ENCODE results near the gene WFDC1.
"Not testable (repeated sequence)": the region's sequence is repeated elsewhere in the genome, so short reads cannot be mapped to it uniquely, and the experiment has no call there.

WFDC1 gene

DNA sequence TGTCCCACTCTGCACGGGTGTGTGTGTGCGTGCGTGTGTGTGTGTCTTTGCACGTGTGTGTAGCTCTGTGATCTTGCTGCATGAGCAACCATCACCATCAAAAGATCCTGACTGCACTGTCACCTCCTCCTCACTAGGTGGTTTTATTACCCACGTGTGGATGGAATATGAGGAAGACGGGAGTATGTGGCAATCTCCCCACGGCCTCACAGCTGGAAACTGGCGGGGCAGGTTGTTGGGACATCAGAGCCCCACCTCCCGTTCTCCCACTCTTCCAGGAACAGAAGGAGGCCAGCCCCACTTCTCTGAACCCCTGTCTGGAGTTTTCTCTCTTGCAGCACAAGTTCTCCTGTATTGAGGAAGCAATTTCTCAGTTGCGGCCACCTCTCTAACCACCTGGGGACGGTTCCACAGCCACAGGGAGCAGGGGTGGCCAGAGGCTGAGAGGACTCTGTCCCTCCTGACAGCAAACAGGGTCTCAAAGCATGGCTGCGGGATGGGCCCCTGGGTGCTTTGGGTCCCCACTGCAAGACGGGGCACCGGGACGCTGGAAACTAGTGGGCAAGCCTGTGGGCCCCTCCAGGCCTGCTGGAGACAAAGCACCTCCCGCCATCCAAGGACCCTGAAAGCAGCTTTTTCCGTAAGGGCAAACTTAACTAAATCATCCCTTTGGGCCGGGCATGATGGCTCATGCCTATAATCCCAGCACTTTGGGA is 45.8 kb downstream of the WFDC1 start:
- Histone ChIP-seq H3K27ac (ENCODE audit: low read depth, low read length) (no peak overlapping the region), H3K36me3 (ENCODE audit: control insufficient read depth, insufficient read depth, low read length) (no peaks in the 10 kb centered on the region), H3K4me3 (ENCODE audit: low read length) (no peak overlapping the region), H3K4me1 (ENCODE audit: control insufficient read depth, insufficient read depth, low read length) (no peaks in the 10 kb centered on the region), H3K9ac (ENCODE audit: low read length) (no peak overlapping the region), H3K27me3 (ENCODE audit: control insufficient read depth, insufficient read depth, low read length) (no peaks in the 10 kb centered on the region)

DNA sequence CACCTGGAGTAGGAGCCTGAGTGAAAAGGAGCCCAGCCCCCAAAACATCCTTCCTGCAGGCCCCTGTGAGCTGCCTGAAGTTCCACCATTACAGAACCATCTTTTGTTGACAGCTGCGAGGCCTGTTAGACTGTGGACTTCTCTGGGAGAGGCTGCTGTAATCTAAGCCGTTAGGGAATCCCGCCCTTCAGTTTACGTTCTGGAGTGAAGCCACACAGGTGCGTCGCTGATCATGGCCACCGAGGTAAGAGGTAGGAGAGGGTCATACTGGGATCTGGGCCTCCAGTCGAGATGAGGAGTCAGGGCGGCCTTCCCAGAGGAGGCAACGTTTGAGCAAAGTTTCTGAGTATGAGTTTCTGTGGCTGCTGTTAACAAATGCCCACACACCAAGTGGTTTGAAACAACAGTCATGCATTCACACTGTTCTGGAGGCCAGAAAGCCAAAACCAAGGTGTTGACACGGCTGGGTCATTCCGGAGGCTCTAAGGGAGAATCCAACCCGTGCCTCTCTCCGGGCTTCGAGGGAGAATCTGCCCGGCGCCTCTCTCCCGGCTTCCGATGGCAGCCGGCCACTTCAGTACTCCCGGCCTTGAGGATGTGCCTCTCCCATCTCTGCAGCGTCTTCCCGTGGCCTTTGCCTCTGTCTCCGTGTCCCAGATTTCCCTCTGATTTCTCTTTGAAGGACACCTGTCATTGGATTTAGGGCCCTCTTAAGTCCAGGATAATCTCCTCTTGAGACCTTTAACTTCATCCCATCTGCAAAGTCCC is 47.0 kb downstream of the WFDC1 start:
- Histone ChIP-seq H3K4me3 (ENCODE audit: low read length) (no peak overlapping the region), H3K27ac (ENCODE audit: low read depth, low read length) (no peak overlapping the region), H3K4me1 (ENCODE audit: control insufficient read depth, insufficient read depth, low read length) (no peaks in the 10 kb centered on the region), H3K27me3 (ENCODE audit: control insufficient read depth, insufficient read depth, low read length) (no peaks in the 10 kb centered on the region), H3K36me3 (ENCODE audit: control insufficient read depth, insufficient read depth, low read length) (no peaks in the 10 kb centered on the region), H3K9ac (ENCODE audit: low read length) (no peak overlapping the region)

DNA sequence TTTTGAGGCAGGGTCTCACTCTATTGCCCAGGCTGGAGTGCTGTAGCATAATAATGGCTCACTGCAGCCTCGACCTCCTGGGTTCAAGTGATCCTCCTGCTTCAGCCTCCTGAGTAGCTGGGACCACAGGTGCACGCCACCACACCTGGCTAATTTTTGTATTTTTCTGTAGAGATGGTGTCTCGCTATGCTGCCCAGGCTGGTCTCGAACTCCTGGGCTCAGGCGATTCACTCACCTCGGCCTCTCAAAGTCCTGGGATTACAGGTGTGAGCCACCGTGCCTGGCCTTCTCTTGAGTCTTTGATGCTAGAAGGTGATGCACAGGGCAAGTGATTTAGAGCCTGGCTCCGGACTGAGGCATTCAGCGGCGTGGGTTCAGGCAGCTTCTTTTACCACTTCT is 49.1 kb downstream of the WFDC1 start:
- not testable (repeated sequence) for H3K4me1 ChIP-seq (ENCODE audit: control insufficient read depth, insufficient read depth, low read length); H3K36me3 ChIP-seq (ENCODE audit: control insufficient read depth, insufficient read depth, low read length); H3K27ac ChIP-seq (ENCODE audit: low read depth, low read length); H3K9ac ChIP-seq (ENCODE audit: low read length); H3K27me3 ChIP-seq (ENCODE audit: control insufficient read depth, insufficient read depth, low read length); H3K4me3 ChIP-seq (ENCODE audit: low read length)

- no peaks in the 10 kb centered on the region for H3K27me3 ChIP-seq (ENCODE audit: control insufficient read depth, insufficient read depth, low read length)
- no peaks in the 10 kb centered on the region for H3K36me3 ChIP-seq (ENCODE audit: control insufficient read depth, insufficient read depth, low read length)
- H3K27ac ChIP-seq (ENCODE audit: low read depth, low read length) = no peak overlapping the region
- no peak overlapping the region for H3K4me3 ChIP-seq (ENCODE audit: low read length)
- H3K9ac ChIP-seq (ENCODE audit: low read length) = no peak overlapping the region
- H3K4me1 ChIP-seq (ENCODE audit: control insufficient read depth, insufficient read depth, low read length) = no peaks in the 10 kb centered on the region
Observed at GRCh38 chr16:84344781-84345180, 50.1 kb downstream of the WFDC1 start.

- Histone ChIP-seq H3K27me3 (ENCODE audit: control insufficient read depth, insufficient read depth, low read length) (no peaks in the 10 kb centered on the region), H3K27ac (ENCODE audit: low read depth, low read length) (no peak overlapping the region)
Observed at GRCh38 chr16:84347161-84347560, 52.5 kb downstream of the WFDC1 start.

DNA sequence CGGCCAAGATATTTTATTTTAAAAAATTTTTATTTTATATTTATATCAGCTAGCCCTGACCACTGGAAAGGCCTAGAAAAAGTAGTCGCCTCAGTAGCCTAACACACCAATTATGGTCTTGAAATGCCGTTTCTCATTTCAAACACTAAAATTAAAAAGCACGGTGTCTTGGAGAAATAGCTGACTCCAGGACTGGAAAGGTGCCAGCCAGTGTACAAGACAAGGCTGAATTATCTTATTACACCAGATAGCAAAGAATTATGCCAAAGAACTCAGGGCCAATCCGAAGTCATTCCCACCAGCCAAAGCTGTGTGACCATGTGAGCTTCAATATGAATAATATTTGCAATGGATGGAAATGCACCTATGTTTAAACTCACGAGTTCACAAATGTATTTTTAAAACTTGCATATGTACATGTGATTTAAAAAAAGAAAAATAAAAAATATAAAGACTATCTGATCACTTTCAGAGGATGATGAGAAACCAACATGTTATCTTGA is 53.8 kb downstream of the WFDC1 start:
- no peak overlapping the region for H3K4me3 ChIP-seq (ENCODE audit: low read length)
- no peak overlapping the region for H3K27ac ChIP-seq (ENCODE audit: low read depth, low read length)
- no peaks in the 10 kb centered on the region for H3K27me3 ChIP-seq (ENCODE audit: control insufficient read depth, insufficient read depth, low read length)
- no peaks in the 10 kb centered on the region for H3K4me1 ChIP-seq (ENCODE audit: control insufficient read depth, insufficient read depth, low read length)
- no peak overlapping the region for H3K9ac ChIP-seq (ENCODE audit: low read length)
- no peaks in the 10 kb centered on the region for H3K36me3 ChIP-seq (ENCODE audit: control insufficient read depth, insufficient read depth, low read length)

More at GRCh38 chr16:84347161-84347560, 52.5 kb downstream of the WFDC1 start:
- H3K4me3 ChIP-seq (ENCODE audit: low read length) = no peak overlapping the region
- no peaks in the 10 kb centered on the region for H3K4me1 ChIP-seq (ENCODE audit: control insufficient read depth, insufficient read depth, low read length)
- no peak overlapping the region for H3K9ac ChIP-seq (ENCODE audit: low read length)
- H3K36me3 ChIP-seq (ENCODE audit: control insufficient read depth, insufficient read depth, low read length) = no peaks in the 10 kb centered on the region

DNA sequence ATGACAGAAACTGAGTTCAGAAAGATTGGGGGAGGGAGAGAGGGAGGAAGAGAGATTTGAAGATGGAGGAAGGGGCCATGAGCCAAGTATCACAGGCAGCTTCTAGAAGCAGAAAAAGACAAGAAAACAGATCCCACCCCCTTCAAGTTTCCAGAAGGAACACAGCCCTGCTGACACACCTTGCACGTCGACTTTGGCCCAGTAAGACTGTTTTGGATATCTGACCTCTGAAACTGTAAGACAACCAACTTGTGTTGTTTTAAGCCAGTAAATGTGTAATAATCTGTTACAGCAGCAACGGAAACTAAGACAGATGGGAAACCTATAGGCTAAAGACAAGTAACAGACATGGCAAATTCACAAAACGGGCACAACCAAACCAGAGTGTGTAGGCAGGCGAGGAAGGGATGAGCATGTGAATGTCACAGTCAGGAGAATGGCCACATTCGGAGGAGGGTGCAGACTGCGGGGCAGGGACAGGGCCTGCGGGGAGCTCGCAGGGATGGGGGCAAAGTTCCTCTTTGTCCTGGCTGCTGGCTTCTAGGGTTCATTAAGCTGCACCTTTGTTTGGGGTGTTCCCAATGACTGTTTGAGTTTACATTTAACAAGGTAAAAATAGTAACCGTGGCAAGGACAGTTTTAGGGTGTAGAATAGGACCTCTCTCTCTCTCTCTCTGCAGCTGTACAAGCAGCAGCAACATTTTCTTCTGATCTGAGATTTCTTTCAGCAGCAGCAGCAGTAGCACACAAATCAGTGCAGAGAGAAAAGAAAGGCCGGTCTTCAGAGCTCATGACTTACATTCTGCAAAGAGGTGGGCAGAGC is 55.4 kb downstream of the WFDC1 start:
- Histone ChIP-seq H3K27ac (ENCODE audit: low read depth, low read length) (no peak overlapping the region), H3K4me3 (ENCODE audit: low read length) (no peak overlapping the region), H3K27me3 (ENCODE audit: control insufficient read depth, insufficient read depth, low read length) (no peaks in the 10 kb centered on the region), H3K9ac (ENCODE audit: low read length) (no peak overlapping the region), H3K4me1 (ENCODE audit: control insufficient read depth, insufficient read depth, low read length) (no peaks in the 10 kb centered on the region), H3K36me3 (ENCODE audit: control insufficient read depth, insufficient read depth, low read length) (no peaks in the 10 kb centered on the region)

- no peak overlapping the region for H3K27ac ChIP-seq (ENCODE audit: low read depth, low read length)
- H3K9ac ChIP-seq (ENCODE audit: low read length) = no peak overlapping the region
- no peaks in the 10 kb centered on the region for H3K4me1 ChIP-seq (ENCODE audit: control insufficient read depth, insufficient read depth, low read length)
- H3K4me3 ChIP-seq (ENCODE audit: low read length) = peak overlapping the region; percentile 27
- H3K36me3 ChIP-seq (ENCODE audit: control insufficient read depth, insufficient read depth, low read length) = no peaks in the 10 kb centered on the region
- no peaks in the 10 kb centered on the region for H3K27me3 ChIP-seq (ENCODE audit: control insufficient read depth, insufficient read depth, low read length)
Observed at GRCh38 chr16:84350685-84351400, 56.2 kb downstream of the WFDC1 start.

GRCh38 chr16:84351630-84352029 is 57.0 kb downstream of the WFDC1 start:
- Histone ChIP-seq H3K9ac (ENCODE audit: low read length) (no peak overlapping the region), H3K4me3 (ENCODE audit: low read length) (no peak overlapping the region), H3K36me3 (ENCODE audit: control insufficient read depth, insufficient read depth, low read length) (no peaks in the 10 kb centered on the region), H3K27me3 (ENCODE audit: control insufficient read depth, insufficient read depth, low read length) (no peaks in the 10 kb centered on the region), H3K27ac (ENCODE audit: low read depth, low read length) (no peak overlapping the region), H3K4me1 (ENCODE audit: control insufficient read depth, insufficient read depth, low read length) (no peaks in the 10 kb centered on the region)

GRCh38 chr16:84354306-84354705 is 59.6 kb downstream of the WFDC1 start:
- H3K27me3 ChIP-seq (ENCODE audit: control insufficient read depth, insufficient read depth, low read length) = no peaks in the 10 kb centered on the region
- no peak overlapping the region for H3K27ac ChIP-seq (ENCODE audit: low read depth, low read length)
- no peak overlapping the region for H3K4me3 ChIP-seq (ENCODE audit: low read length)
- no peaks in the 10 kb centered on the region for H3K36me3 ChIP-seq (ENCODE audit: control insufficient read depth, insufficient read depth, low read length)
- H3K9ac ChIP-seq (ENCODE audit: low read length) = no peak overlapping the region
- H3K4me1 ChIP-seq (ENCODE audit: control insufficient read depth, insufficient read depth, low read length) = no peaks in the 10 kb centered on the region

GRCh38 chr16:84355149-84355548 is 60.5 kb downstream of the WFDC1 start:
- H3K4me1 ChIP-seq (ENCODE audit: control insufficient read depth, insufficient read depth, low read length) = no peaks in the 10 kb centered on the region
- no peak overlapping the region for H3K9ac ChIP-seq (ENCODE audit: low read length)
- H3K27ac ChIP-seq (ENCODE audit: low read depth, low read length) = no peak overlapping the region
- H3K4me3 ChIP-seq (ENCODE audit: low read length) = no peak overlapping the region
- no peaks in the 10 kb centered on the region for H3K27me3 ChIP-seq (ENCODE audit: control insufficient read depth, insufficient read depth, low read length)
- H3K36me3 ChIP-seq (ENCODE audit: control insufficient read depth, insufficient read depth, low read length) = no peaks in the 10 kb centered on the region

- Histone ChIP-seq H3K36me3 (ENCODE audit: control insufficient read depth, insufficient read depth, low read length) (no peaks in the 10 kb centered on the region), H3K9ac (ENCODE audit: low read length) (no peak overlapping the region), H3K27me3 (ENCODE audit: control insufficient read depth, insufficient read depth, low read length) (no peaks in the 10 kb centered on the region), H3K4me1 (ENCODE audit: control insufficient read depth, insufficient read depth, low read length) (no peaks in the 10 kb centered on the region), H3K4me3 (ENCODE audit: low read length) (no peak overlapping the region), H3K27ac (ENCODE audit: low read depth, low read length) (no peak overlapping the region)
Observed at GRCh38 chr16:84356176-84356575, 61.5 kb downstream of the WFDC1 start.

All from rectal smooth muscle tissue (tissue), 1 donor.